Measurements from ENCODE around the gene BORCS6. TPM values are rescaled to one million over a fixed set of nuclear protein-coding genes. Genes with fewer than 3 reads are reported as not detected.

The BORCS6 gene
- total RNA-seq, 3 donors from 2014 or later, result 5.0 to 5.6 (median 5.2) TPM

GRCh38 chr17:8148560-8148959 lies 41.4 kb downstream of the BORCS6 start:
- peaks cover 30% of the 10 kb centered on the region for H3K36me3 Mint-ChIP-seq (ENCODE audit: insufficient read depth)
- peaks cover 21% of the 10 kb centered on the region for H3K4me1 Mint-ChIP-seq (ENCODE audit: low read depth)
- ATAC-seq (no peak), DNase-seq (no peak)
- H3K4me3 Mint-ChIP-seq, result no peak overlapping the region
- H3K27me3 Mint-ChIP-seq (ENCODE audit: low read depth), result no peaks in the 10 kb centered on the region
- no peaks in the 10 kb centered on the region for H3K9me3 Mint-ChIP-seq

- H3K36me3 Mint-ChIP-seq (ENCODE audit: insufficient read depth), result peaks cover 30% of the 10 kb centered on the region
Measured at GRCh38 chr17:8147805-8148404, 42.1 kb downstream of the BORCS6 start.

GRCh38 chr17:8147141-8147804 lies 42.7 kb downstream of the BORCS6 start:
- H3K4me3 Mint-ChIP-seq, result no peak overlapping the region
- DNase-seq (no peak), ATAC-seq (no peak)
- H3K4me1 Mint-ChIP-seq (ENCODE audit: low read depth), result peaks cover 21% of the 10 kb centered on the region
- no peaks in the 10 kb centered on the region for H3K27me3 Mint-ChIP-seq (ENCODE audit: low read depth)
- H3K9me3 Mint-ChIP-seq, result no peaks in the 10 kb centered on the region
- H3K36me3 Mint-ChIP-seq (ENCODE audit: insufficient read depth), result peaks cover 30% of the 10 kb centered on the region

More at GRCh38 chr17:8147805-8148404, 42.1 kb downstream of the BORCS6 start:
- H3K4me3 Mint-ChIP-seq, result no peak overlapping the region
- DNase-seq (no peak), ATAC-seq (no peak)
- peaks cover 21% of the 10 kb centered on the region for H3K4me1 Mint-ChIP-seq (ENCODE audit: low read depth)
- no peaks in the 10 kb centered on the region for H3K9me3 Mint-ChIP-seq
- H3K27me3 Mint-ChIP-seq (ENCODE audit: low read depth), result no peaks in the 10 kb centered on the region

DNA sequence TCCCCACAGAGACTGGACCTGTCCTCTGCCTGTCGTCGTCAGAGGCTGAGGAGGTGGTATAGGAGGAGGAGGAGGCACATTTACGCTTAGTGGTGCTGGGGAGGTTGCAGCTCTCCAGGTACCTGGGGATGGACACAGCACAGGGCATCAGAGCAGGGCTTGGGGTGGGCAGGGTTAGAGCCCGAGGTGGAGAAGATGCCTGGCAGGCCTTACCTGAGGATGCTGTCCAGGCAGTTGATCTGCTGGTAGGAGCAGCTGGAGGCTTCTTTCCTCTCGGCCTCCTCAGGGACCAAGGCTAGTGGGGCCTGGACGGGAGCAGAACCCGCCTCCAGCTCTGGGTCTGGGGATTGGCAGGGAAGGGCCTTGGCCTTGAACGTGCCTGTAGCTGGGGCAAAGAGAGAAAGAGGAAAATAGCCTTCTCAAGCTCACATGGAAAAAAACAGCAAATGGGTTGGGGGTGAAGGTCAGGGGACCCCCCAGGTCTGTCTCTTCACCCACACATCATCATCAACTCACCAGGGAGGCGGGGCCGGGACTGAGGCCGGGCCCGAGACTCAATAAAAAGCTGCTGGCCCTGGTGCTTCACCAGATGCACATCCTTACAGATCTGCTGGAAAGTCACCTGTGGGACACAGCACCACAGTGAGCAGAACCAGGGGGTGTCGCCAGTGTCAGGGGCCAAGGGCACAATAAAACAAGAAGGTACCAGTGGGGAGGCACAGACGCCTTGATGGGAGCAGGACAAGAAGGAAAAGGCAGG lies 43.4 kb downstream of the BORCS6 start:
- Mint-ChIP-seq H3K4me1 (ENCODE audit: low read depth) (peaks cover 16% of the 10 kb centered on the region), H3K27me3 (ENCODE audit: low read depth) (no peaks in the 10 kb centered on the region), H3K9me3 (no peaks in the 10 kb centered on the region), H3K4me3 (no peak overlapping the region), H3K36me3 (ENCODE audit: insufficient read depth) (peaks cover 34% of the 10 kb centered on the region)
- ATAC-seq, result no peak
- no peak for DNase-seq

DNA sequence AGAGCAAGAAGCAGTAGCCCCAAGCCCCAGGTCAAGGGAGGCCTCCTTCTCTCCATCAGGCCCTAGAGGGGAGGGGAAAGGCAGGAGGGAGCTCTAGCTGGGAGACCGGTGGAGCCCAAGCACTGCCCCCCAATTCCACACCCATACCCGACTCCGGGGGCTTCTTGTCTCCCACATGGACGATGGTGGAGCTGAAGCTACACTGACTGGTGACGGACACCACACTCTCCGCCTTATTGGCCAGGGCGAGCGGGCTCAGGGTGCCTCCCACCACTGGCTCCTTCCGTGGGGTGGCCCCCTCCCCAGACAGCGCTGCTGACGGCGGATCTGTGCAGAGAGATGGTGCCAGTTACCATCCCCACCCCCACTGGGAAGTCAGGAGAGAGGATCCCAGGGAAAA lies 44.2 kb downstream of the BORCS6 start:
- DNase-seq (no peak), ATAC-seq (no peak)
- peaks cover 11% of the 10 kb centered on the region for H3K4me1 Mint-ChIP-seq (ENCODE audit: low read depth)
- peaks cover 38% of the 10 kb centered on the region for H3K36me3 Mint-ChIP-seq (ENCODE audit: insufficient read depth)
- H3K9me3 Mint-ChIP-seq, result no peaks in the 10 kb centered on the region
- no peaks in the 10 kb centered on the region for H3K27me3 Mint-ChIP-seq (ENCODE audit: low read depth)
- no peak overlapping the region for H3K4me3 Mint-ChIP-seq

- peaks cover 34% of the 10 kb centered on the region for H3K36me3 Mint-ChIP-seq (ENCODE audit: insufficient read depth)
- H3K27me3 Mint-ChIP-seq (ENCODE audit: low read depth), result no peaks in the 10 kb centered on the region
- peaks cover 3% of the 10 kb centered on the region for H3K4me1 Mint-ChIP-seq (ENCODE audit: low read depth)
- no peak for DNase-seq
- ATAC-seq, result no peak
- H3K4me3 Mint-ChIP-seq, result no peak overlapping the region
- H3K9me3 Mint-ChIP-seq, result no peaks in the 10 kb centered on the region
Measured at GRCh38 chr17:8144401-8145231, 45.4 kb downstream of the BORCS6 start.

DNA sequence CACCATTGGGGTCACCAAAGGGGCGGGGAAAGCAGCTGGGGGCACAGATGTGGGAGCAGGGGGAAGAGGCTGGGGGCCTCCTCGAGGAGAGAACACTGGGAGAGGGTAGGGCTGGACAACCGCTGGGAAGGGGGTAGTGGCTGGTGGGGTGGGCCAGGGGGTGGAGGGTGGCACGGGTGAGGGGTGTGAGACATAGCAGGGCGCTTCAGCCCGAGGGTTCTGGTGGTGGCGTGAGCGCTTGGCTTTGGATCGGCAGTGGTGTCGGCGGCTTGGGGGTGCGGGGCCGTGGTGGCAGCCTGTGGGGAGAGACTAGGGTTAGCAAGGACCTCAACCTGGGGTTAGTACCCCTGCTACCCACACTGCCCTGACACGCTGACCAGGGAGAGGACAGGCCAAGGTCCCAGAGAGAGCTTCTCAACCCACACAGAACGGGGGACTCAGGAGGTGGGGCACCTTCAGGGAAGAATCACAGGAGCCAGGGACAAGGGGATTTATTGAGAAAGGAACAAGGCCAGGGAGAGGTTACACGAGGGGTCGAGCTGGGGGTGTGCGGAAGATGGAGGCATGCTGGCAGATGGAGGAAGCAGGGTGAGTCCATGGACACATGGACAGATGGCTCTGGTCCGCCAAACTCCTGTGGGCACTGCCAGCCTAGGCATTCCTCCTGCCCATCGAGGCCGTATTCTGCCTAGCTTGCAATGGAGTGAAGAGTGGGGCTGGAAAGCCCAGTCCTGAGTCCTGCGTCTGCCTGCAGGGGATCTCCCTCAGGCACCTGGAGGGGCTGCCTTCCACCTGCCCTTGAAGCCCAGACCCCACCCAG lies 46.2 kb downstream of the BORCS6 start:
- H3K27me3 Mint-ChIP-seq (ENCODE audit: low read depth), result no peaks in the 10 kb centered on the region
- DNase-seq, result no peak
- no peak for ATAC-seq
- H3K9me3 Mint-ChIP-seq, result no peaks in the 10 kb centered on the region
- H3K36me3 Mint-ChIP-seq (ENCODE audit: insufficient read depth), result peaks cover 31% of the 10 kb centered on the region
- H3K4me1 Mint-ChIP-seq (ENCODE audit: low read depth), result no peaks in the 10 kb centered on the region
- no peak overlapping the region for H3K4me3 Mint-ChIP-seq

DNA sequence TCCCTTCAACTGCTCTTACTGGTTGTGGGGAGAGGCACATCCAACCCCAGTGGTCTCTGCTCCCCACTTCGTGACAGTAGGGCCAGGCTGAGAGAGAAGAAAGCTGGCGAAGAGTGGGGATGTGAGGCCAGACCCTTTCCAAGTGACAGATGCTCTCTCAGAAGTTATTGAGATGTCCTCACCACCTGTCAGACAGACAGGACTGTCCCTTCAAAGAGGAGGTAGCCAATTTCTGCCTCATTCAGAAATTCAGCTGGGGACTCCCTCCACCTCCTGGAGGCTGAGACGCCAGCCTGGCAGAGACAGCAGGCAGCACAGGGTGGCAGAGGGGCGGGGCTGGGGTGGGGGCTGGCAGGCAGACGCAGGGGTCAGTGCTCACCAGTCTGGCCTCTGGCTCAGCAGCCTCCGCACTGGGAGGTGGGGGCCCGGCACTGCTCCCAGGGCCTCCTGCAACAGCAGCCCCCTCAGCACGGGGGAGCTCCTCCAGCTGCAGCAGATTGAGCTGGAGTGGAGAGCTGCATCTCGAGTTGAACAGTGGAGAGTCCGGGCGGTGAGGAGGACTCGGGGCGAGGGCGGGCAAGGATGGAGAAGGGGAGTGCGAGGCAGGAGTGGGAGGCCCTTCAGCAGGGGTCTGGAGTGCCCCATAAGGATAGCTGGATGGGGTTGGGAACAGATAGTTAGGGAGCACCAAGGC lies 46.9 kb downstream of the BORCS6 start:
- Mint-ChIP-seq H3K4me1 (ENCODE audit: low read depth) (no peaks in the 10 kb centered on the region), H3K27me3 (ENCODE audit: low read depth) (no peaks in the 10 kb centered on the region), H3K9me3 (no peaks in the 10 kb centered on the region), H3K4me3 (no peak overlapping the region), H3K36me3 (ENCODE audit: insufficient read depth) (peaks cover 29% of the 10 kb centered on the region)
- ATAC-seq (no peak), DNase-seq (no peak)

DNA sequence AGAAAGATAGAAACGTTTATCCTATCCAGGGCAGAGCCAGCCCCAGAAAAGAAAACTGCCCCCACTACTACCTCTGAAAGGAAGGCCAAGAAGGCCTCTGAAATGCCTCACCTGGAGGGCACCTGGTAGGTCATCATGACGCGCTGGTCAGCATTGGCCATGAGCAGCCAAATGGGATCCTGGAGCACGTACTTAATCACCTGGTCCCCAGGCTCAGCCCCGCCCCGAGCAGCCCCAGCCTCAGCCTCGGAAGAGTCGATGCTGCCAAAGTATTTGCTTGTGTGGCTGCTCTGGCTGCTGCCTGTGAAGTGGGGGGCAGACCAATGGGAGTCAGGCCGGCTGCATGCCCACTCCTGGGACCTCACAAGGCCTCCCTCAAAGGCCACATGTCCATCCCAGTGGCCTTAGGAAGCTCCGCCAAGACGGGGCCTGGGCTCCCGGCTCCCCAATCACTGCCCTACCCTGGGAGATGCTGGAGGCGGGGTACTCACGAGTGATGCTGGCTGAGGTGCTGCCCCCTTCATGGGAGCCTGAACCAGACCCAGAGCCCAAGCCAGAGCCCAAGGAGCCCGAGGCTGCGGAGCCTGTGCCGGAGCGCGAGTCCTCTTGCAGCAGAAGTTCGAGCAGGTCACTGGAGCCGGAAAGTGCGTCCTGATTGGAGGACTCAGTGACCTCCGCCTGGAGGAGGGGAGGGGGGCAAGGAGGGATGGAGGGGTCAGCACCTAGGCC lies 47.7 kb downstream of the BORCS6 start:
- Mint-ChIP-seq H3K27me3 (ENCODE audit: low read depth) (no peaks in the 10 kb centered on the region), H3K36me3 (ENCODE audit: insufficient read depth) (peaks cover 26% of the 10 kb centered on the region), H3K4me3 (no peak overlapping the region), H3K9me3 (no peaks in the 10 kb centered on the region), H3K4me1 (ENCODE audit: low read depth) (no peaks in the 10 kb centered on the region)
- DNase-seq (no peak), ATAC-seq (no peak)

- no peak overlapping the region for H3K4me3 Mint-ChIP-seq
- DNase-seq (no peak), ATAC-seq (no peak)
- no peaks in the 10 kb centered on the region for H3K9me3 Mint-ChIP-seq
- H3K27me3 Mint-ChIP-seq (ENCODE audit: low read depth), result no peaks in the 10 kb centered on the region
- H3K36me3 Mint-ChIP-seq (ENCODE audit: insufficient read depth), result peaks cover 22% of the 10 kb centered on the region
- H3K4me1 Mint-ChIP-seq (ENCODE audit: low read depth), result peaks cover under 1% of the 10 kb centered on the region
Measured at GRCh38 chr17:8141741-8142140, 48.2 kb downstream of the BORCS6 start.

DNA sequence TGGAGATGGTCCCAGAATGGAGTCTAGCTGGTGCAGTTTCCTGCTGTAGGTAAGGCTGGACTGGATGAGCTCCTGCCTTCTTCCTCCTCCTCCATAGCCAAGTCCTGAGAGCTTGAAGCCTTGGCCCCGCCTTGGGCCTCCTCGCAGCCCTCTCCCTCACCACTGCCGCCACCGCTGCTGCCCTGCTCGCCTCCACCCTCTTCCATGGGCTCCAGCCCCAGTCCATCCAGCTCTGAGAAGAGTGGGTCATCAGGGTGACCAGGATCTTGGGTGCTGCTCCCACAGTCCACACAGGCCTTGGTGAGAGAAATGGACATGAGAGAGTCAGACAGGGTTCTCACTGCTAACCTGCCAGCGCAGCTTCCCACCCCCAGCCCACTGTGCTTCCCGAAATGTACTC lies 48.9 kb downstream of the BORCS6 start:
- Mint-ChIP-seq H3K4me3 (no peak overlapping the region), H3K9me3 (no peaks in the 10 kb centered on the region), H3K27me3 (ENCODE audit: low read depth) (no peaks in the 10 kb centered on the region), H3K36me3 (ENCODE audit: insufficient read depth) (peaks cover 18% of the 10 kb centered on the region), H3K4me1 (ENCODE audit: low read depth) (peaks cover 2% of the 10 kb centered on the region)
- ATAC-seq (no peak), DNase-seq (no peak)

DNA sequence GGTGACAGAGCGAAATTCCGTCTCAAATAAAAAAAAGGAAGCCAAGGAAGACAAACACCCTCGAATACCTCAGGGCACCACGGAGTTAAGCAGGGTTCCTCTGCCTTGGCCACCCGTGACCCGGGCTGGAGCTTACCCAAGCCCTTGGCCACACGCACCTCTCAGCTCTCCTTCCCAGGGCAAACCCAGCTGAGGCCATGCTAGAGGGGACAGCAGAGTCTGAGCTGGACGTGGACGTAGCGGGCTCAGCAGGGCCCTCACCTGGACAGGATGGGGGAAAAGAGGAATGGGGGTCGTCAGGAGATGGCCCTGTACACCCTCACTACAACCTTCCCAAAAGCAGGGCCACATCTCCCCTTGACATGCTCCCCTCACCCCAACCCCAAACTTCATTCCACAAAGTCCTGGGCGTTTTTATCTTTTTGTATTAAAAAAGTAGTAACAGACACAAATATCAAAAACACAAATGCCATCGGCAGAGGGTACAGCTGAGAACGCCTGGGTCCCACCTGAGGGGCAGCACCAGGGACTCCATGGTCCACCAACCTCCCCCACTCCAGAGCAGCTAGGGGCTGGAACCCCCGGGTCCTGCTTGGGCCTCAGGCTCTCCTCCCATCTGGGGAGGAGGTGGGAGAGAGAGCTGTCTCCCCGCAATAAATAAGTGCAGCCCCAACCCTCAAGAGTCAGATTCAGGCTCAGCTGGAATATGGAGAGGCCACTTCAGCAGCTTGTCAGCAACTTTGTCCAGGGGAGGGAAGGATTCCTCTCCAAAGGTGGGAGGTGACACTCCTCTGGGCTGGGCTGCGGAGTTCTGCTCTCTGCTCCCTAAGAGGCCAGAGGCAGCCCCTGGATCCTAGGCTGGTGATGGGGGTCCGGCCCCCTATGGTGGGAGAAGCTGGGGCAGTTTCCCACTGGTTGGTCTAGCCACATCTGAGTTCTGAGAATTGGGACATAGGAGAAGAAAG lies 49.6 kb downstream of the BORCS6 start:
- Mint-ChIP-seq H3K27me3 (ENCODE audit: low read depth) (no peaks in the 10 kb centered on the region), H3K4me1 (ENCODE audit: low read depth) (peaks cover 2% of the 10 kb centered on the region), H3K4me3 (no peak overlapping the region), H3K9me3 (no peaks in the 10 kb centered on the region), H3K36me3 (ENCODE audit: insufficient read depth) (peaks cover 16% of the 10 kb centered on the region)
- ATAC-seq, result no peak
- DNase-seq, result no peak
